ENCODE measurements around the gene ZNF853.

ZNF853 gene

GRCh38 chr7:6636741-6637543, 21.5 kb downstream of the ZNF853 start, which contains the start of gene ZNF316:
Gene ZNF316 (plus strand): TSS chr7:6637318. CDS start chr7:6642410, 5,092 bp downstream.
- DNase-seq (ENCODE audit: low read depth, low spot score) = peak; percentile 78

- peak; percentile 61 for DNase-seq (ENCODE audit: low read depth, low spot score)
These were observed 22.3 kb downstream of the ZNF853 start for GRCh38 chr7:6637544-6638229.

GRCh38 chr7:6639032-6639431, 23.6 kb downstream of the ZNF853 start:
- no peak for DNase-seq (ENCODE audit: low read depth, low spot score)

- no peak for DNase-seq (ENCODE audit: low read depth, low spot score)
These were observed 24.2 kb downstream of the ZNF853 start for GRCh38 chr7:6639627-6640026.

- DNase-seq (ENCODE audit: low read depth, low spot score) = peak; percentile 16
These were observed 24.9 kb downstream of the ZNF853 start for GRCh38 chr7:6640246-6640721.

GRCh38 chr7:6641305-6642035, 26.1 kb downstream of the ZNF853 start:
- no peak for DNase-seq (ENCODE audit: low read depth, low spot score)

- no peak for DNase-seq (ENCODE audit: low read depth, low spot score)
These were observed 26.9 kb downstream of the ZNF853 start for GRCh38 chr7:6642239-6642839.

GRCh38 chr7:6642861-6643640, 27.6 kb downstream of the ZNF853 start:
- DNase-seq (ENCODE audit: low read depth, low spot score) = no peak

- no peak for DNase-seq (ENCODE audit: low read depth, low spot score)
These were observed 28.7 kb downstream of the ZNF853 start for GRCh38 chr7:6643915-6644625.

GRCh38 chr7:6644728-6645127, 29.3 kb downstream of the ZNF853 start:
- DNase-seq (ENCODE audit: low read depth, low spot score) = no peak

GRCh38 chr7:6646465-6646864, 31.1 kb downstream of the ZNF853 start:
- DNase-seq (ENCODE audit: low read depth, low spot score) = no peak

GRCh38 chr7:6647080-6647479, 31.7 kb downstream of the ZNF853 start:
- DNase-seq (ENCODE audit: low read depth, low spot score) = no peak

GRCh38 chr7:6647541-6647940, 32.1 kb downstream of the ZNF853 start:
- no peak for DNase-seq (ENCODE audit: low read depth, low spot score)

GRCh38 chr7:6648066-6648814, 32.8 kb downstream of the ZNF853 start:
- no peak for DNase-seq (ENCODE audit: low read depth, low spot score)

- no peak for DNase-seq (ENCODE audit: low read depth, low spot score)
These were observed 33.4 kb downstream of the ZNF853 start for GRCh38 chr7:6648815-6649104.

GRCh38 chr7:6649241-6649961, 34.0 kb downstream of the ZNF853 start:
- no peak for DNase-seq (ENCODE audit: low read depth, low spot score)

- DNase-seq (ENCODE audit: low read depth, low spot score) = no peak
These were observed 34.7 kb downstream of the ZNF853 start for GRCh38 chr7:6650086-6650485.

- DNase-seq (ENCODE audit: low read depth, low spot score) = no peak
These were observed 35.2 kb downstream of the ZNF853 start for GRCh38 chr7:6650521-6651011.

- DNase-seq (ENCODE audit: low read depth, low spot score) = no peak
These were observed 36.5 kb downstream of the ZNF853 start for GRCh38 chr7:6651851-6652445.
